Activated naive CD4-positive, alpha-beta T cell treated with anti-CD3 and anti-CD28 coated beads for 36 hours (primary cell): ENCODE data around the gene USP22. TPM values are rescaled to one million over a fixed set of nuclear protein-coding genes. Genes with fewer than 3 reads are reported as not detected.
"Not testable (repeated sequence)": the region's sequence is repeated elsewhere in the genome, so short reads cannot be mapped to it uniquely, and the experiment has no call there.

Experiments used
- CTCF ChIA-PET: fragments of 350-600 bp; sonication (Branson Sonifier 250); formaldehyde crosslinking; loops from one replicate; lab custom pipeline; 2021; ENCODE audit warnings: antibody characterized with exemption; lab: Charles Lee
- DNase-seq: peaks from one replicate; pipeline ENCODE4 v3.0.0-alpha.2; 2020
- H3K27ac Mint-ChIP-seq: one replicate; pipeline ENCODE4 v1.8.0; 2021; ENCODE audit warnings: mild to moderate bottlenecking, mixed read lengths
- H3K27me3 Mint-ChIP-seq: one replicate; pipeline ENCODE4 v1.8.0; 2021; ENCODE audit warnings: low read depth, mixed read lengths
- H3K36me3 Mint-ChIP-seq: one replicate; pipeline ENCODE4 v1.8.0; 2021; ENCODE audit warnings: low read depth, mixed read lengths
- H3K4me1 Mint-ChIP-seq: one replicate; pipeline ENCODE4 v1.8.0; 2021; ENCODE audit warnings: low read depth, mixed read lengths
- H3K4me3 Mint-ChIP-seq: one replicate; pipeline ENCODE4 v1.8.0; 2021; ENCODE audit warnings: mild to moderate bottlenecking, moderate library complexity, mixed read lengths
- H3K9me3 Mint-ChIP-seq: one replicate; pipeline ENCODE4 v1.8.0; 2021; ENCODE audit warnings: mixed read lengths
- intact Hi-C: fragments of 100-400 bp; cut with micrococcal nuclease; formaldehyde crosslinking; loops from one replicate; pipeline ENCODE4 v1.15.1; 2023
- total RNA-seq, 2 experiments: library from RNA; stranded (reverse); gene quantifications; one replicate each; pipeline ENCODE4 v1.2.3, GENCODE V29; 2021

Gene USP22
- total RNA-seq, 2 experiments from 2014 or later = 140 to 144 TPM

GRCh38 chr17:20989481-20989880, 53.3 kb downstream of the USP22 start:
- CTCF ChIA-PET = no interaction called here
- no peaks in the 10 kb centered on the region for H3K36me3 Mint-ChIP-seq
- H3K4me3 Mint-ChIP-seq = no peak overlapping the region
- H3K27ac Mint-ChIP-seq = no peak overlapping the region
- no peaks in the 10 kb centered on the region for H3K9me3 Mint-ChIP-seq
- intact Hi-C loops = no loop called here
- no peaks in the 10 kb centered on the region for H3K27me3 Mint-ChIP-seq
- no peaks in the 10 kb centered on the region for H3K4me1 Mint-ChIP-seq
- DNase-seq = no peak

- no peaks in the 10 kb centered on the region for H3K36me3 Mint-ChIP-seq
- no peak overlapping the region for H3K4me3 Mint-ChIP-seq
- intact Hi-C loops = no loop called here
- CTCF ChIA-PET = no interaction called here
- H3K9me3 Mint-ChIP-seq = no peaks in the 10 kb centered on the region
- DNase-seq = no peak
- no peaks in the 10 kb centered on the region for H3K27me3 Mint-ChIP-seq
- H3K27ac Mint-ChIP-seq = no peak overlapping the region
- H3K4me1 Mint-ChIP-seq = no peaks in the 10 kb centered on the region
Observed at GRCh38 chr17:20988896-20989295, 53.9 kb downstream of the USP22 start.

- CTCF ChIA-PET = no interaction called here
- Mint-ChIP-seq H3K9me3 (no peaks in the 10 kb centered on the region), H3K36me3 (no peaks in the 10 kb centered on the region), H3K4me1 (no peaks in the 10 kb centered on the region), H3K27ac (no peak overlapping the region), H3K4me3 (no peak overlapping the region), H3K27me3 (no peaks in the 10 kb centered on the region)
- no peak for DNase-seq
- intact Hi-C loops = no loop called here
Observed at GRCh38 chr17:20988001-20988636, 54.7 kb downstream of the USP22 start.

- intact Hi-C loops = no loop called here
- no peaks in the 10 kb centered on the region for H3K4me1 Mint-ChIP-seq
- no peak for DNase-seq
- CTCF ChIA-PET = no interaction called here
- H3K4me3 Mint-ChIP-seq = no peak overlapping the region
- H3K27ac Mint-ChIP-seq = no peak overlapping the region
- H3K9me3 Mint-ChIP-seq = no peaks in the 10 kb centered on the region
- H3K36me3 Mint-ChIP-seq = no peaks in the 10 kb centered on the region
- no peaks in the 10 kb centered on the region for H3K27me3 Mint-ChIP-seq
Observed at GRCh38 chr17:20987511-20987910, 55.3 kb downstream of the USP22 start.

- no peaks in the 10 kb centered on the region for H3K36me3 Mint-ChIP-seq
- H3K4me3 Mint-ChIP-seq = no peak overlapping the region
- CTCF ChIA-PET = no interaction called here
- no peaks in the 10 kb centered on the region for H3K27me3 Mint-ChIP-seq
- no peak for DNase-seq
- H3K27ac Mint-ChIP-seq = no peak overlapping the region
- H3K4me1 Mint-ChIP-seq = no peaks in the 10 kb centered on the region
- no peaks in the 10 kb centered on the region for H3K9me3 Mint-ChIP-seq
- intact Hi-C loops = no loop called here
Observed at GRCh38 chr17:20986767-20987510, 55.9 kb downstream of the USP22 start.

GRCh38 chr17:20983359-20983637, 59.5 kb downstream of the USP22 start:
- intact Hi-C loops = no loop called here

GRCh38 chr17:20982589-20983358, 60.0 kb downstream of the USP22 start:
- peaks cover 11% of the 10 kb centered on the region for H3K27me3 Mint-ChIP-seq
- DNase-seq = no peak
- H3K4me3 Mint-ChIP-seq = no peak overlapping the region
- intact Hi-C loops = no loop called here
- CTCF ChIA-PET = no interaction called here
- no peaks in the 10 kb centered on the region for H3K9me3 Mint-ChIP-seq
- H3K36me3 Mint-ChIP-seq = no peaks in the 10 kb centered on the region
- no peaks in the 10 kb centered on the region for H3K4me1 Mint-ChIP-seq
- no peak overlapping the region for H3K27ac Mint-ChIP-seq

More at GRCh38 chr17:20983359-20983637, 59.5 kb downstream of the USP22 start:
- Mint-ChIP-seq H3K9me3 (no peaks in the 10 kb centered on the region), H3K27me3 (peaks cover 11% of the 10 kb centered on the region), H3K4me1 (no peaks in the 10 kb centered on the region), H3K4me3 (no peak overlapping the region), H3K36me3 (no peaks in the 10 kb centered on the region), H3K27ac (no peak overlapping the region)
- DNase-seq = no peak
- CTCF ChIA-PET = no interaction called here

GRCh38 chr17:20981046-20981920, 61.5 kb downstream of the USP22 start:
- H3K4me3 Mint-ChIP-seq = no peak overlapping the region
- H3K4me1 Mint-ChIP-seq = no peaks in the 10 kb centered on the region
- intact Hi-C loops = no loop called here
- no peak for DNase-seq
- peaks cover 11% of the 10 kb centered on the region for H3K27me3 Mint-ChIP-seq
- CTCF ChIA-PET = no interaction called here
- H3K27ac Mint-ChIP-seq = no peak overlapping the region
- no peaks in the 10 kb centered on the region for H3K9me3 Mint-ChIP-seq
- no peaks in the 10 kb centered on the region for H3K36me3 Mint-ChIP-seq

GRCh38 chr17:20979792-20980083, 63.1 kb downstream of the USP22 start:
- Mint-ChIP-seq H3K9me3 (no peaks in the 10 kb centered on the region), H3K27ac (no peak overlapping the region), H3K36me3 (no peaks in the 10 kb centered on the region), H3K4me1 (no peaks in the 10 kb centered on the region), H3K4me3 (no peak overlapping the region), H3K27me3 (peaks cover 14% of the 10 kb centered on the region)
- DNase-seq = no peak
- intact Hi-C loops = no loop called here
- CTCF ChIA-PET = interaction anchor here (0.5 kb wide), 1 partner anchor 83 kb away, joined by 3 read pairs; no protein-coding TSS in a partner anchor

GRCh38 chr17:20979007-20979791, 63.6 kb downstream of the USP22 start:
- H3K9me3 Mint-ChIP-seq, H3K4me1 Mint-ChIP-seq, H3K4me3 Mint-ChIP-seq, CTCF ChIA-PET, DNase-seq, intact Hi-C loops, H3K36me3 Mint-ChIP-seq, H3K27ac Mint-ChIP-seq: not testable (repeated sequence)
- H3K27me3 Mint-ChIP-seq = peaks cover 14% of the 10 kb centered on the region

GRCh38 chr17:20977609-20978253, 65.1 kb downstream of the USP22 start:
- H3K4me3 Mint-ChIP-seq, DNase-seq, H3K27ac Mint-ChIP-seq, H3K9me3 Mint-ChIP-seq, H3K4me1 Mint-ChIP-seq, intact Hi-C loops, H3K36me3 Mint-ChIP-seq: not testable (repeated sequence)
- CTCF ChIA-PET = interaction anchor here (0.7 to 2.5 kb wide), 2 partner anchors 16 to 21 kb away, joined by 3 to 12 read pairs; no protein-coding TSS in a partner anchor
- peaks cover 14% of the 10 kb centered on the region for H3K27me3 Mint-ChIP-seq
